Uterus (tissue), 2 donors: ENCODE data around the gene HS6ST3.

Source experiments
- CTCF ChIP-seq, 4 experiments: fragments of 200-600 bp in 2 of 4; fragments of 450-650 bp in 2 of 4; sonication (generic) in 2 of 4; IDR thresholded peaks; one replicate each; pipeline ENCODE4 v1.5.1; 2016 to 2019; ENCODE audit warnings: antibody characterized with exemption in 4 of 4, mild to moderate bottlenecking in 2 of 4, moderate library complexity in 1 of 4
- POLR2A ChIP-seq, 2 donors: fragments of 450-650 bp; IDR thresholded peaks; one replicate each; pipeline ENCODE4 v1.6.1; 2016; ENCODE audit warnings: antibody characterized with exemption in 2 of 2, mild to moderate bottlenecking in 1 of 2, moderate library complexity in 1 of 2

DNA sequence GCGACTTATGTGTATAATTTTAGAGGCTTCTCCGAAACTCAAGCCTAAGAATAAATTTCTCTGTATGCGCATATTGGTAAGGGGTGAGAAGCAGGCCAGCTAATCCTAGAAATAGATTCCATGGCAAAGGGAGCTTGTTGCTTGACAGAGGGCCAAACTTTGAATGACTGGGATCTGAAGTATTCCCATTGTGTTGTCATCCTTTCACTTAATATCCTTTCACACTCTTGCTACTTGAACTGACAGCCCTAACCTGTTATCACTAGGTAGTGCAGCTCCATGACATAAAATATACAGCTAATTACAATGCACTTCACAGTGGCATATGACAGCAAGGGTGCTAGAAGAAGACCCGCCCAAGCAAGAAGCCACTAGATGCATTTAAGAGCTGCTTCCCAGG is 594.6 kb downstream of the HS6ST3 start:
- TF ChIP-seq CTCF (IDR thresholded peaks at IDR 0.05) (no peak), POLR2A (IDR thresholded peaks at IDR 0.05) (no peak)
